Measurements from ENCODE around the gene ANKRD40. TPM values are rescaled to one million over a fixed set of nuclear protein-coding genes. Genes with fewer than 3 reads are reported as not detected.
A peak's percentile ranks its signal among the peaks of the same experiment; 100 is the strongest.
"Not testable (repeated sequence)": the region's sequence is repeated elsewhere in the genome, so short reads cannot be mapped to it uniquely, and the experiment has no call there.

Gene ANKRD40
- total and polyA plus RNA-seq, 4 donors = 6.2 to 15.1 (median 9.7) TPM

DNA sequence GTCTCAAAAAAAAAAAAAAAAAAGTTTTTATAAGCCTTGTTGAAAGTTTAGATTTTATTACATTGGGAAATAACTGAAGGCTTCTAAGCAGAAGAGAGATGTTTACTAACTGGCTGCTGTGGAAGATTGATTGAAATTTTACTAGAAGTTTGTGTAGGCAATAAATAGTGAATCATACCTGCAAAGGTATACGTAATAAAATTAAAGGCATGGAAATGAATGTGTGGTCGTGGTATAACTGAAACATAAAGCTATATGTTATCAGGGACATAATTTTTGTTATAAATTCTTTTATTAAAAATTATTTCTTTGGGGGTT is 20.4 kb upstream of the ANKRD40 start:
- DNase-seq (ENCODE audit: low spot score) = no peak
- Histone ChIP-seq H3K4me3 (ENCODE audit: low read depth in 1 of 3, low read length in 3 of 3) (no peak overlapping the region), H3K27me3 (ENCODE audit: control insufficient read depth in 4 of 4, insufficient read depth in 4 of 4, low read length in 3 of 4) (no peaks in the 10 kb centered on the region), H3K36me3 (ENCODE audit: control insufficient read depth in 4 of 4, insufficient read depth in 3 of 4, low read depth in 1 of 4, low read length in 3 of 4) (peaks cover 0 to 3% (median 0%) of the 10 kb centered on the region in 4 donors), H3K9me3 (ENCODE audit: control insufficient read depth in 4 of 4, low read length in 3 of 4) (no peaks in the 10 kb centered on the region), H3K27ac (ENCODE audit: low read depth in 1 of 2, low read length in 2 of 2) (no peak overlapping the region), H3K4me1 (ENCODE audit: control insufficient read depth in 4 of 4, insufficient read depth in 4 of 4, low read length in 3 of 4) (peaks cover 13 to 47% (median 42%) of the 10 kb centered on the region in 4 donors), H3K9ac (ENCODE audit: low read depth in 1 of 2, low read length in 2 of 2) (no peak overlapping the region)
- 50% methylated on average over 2 of the region's 2 CpGs for WGBS
- TF ChIP-seq CTCF (IDR thresholded peaks at IDR 0.05; ENCODE audit: low read depth, low read length, missing input control) (no peak), MAX (IDR thresholded peaks at IDR 0.05) (no peak)

- no peaks in the 10 kb centered on the region for H3K27me3 ChIP-seq (ENCODE audit: control insufficient read depth in 4 of 4, insufficient read depth in 4 of 4, low read length in 3 of 4)
- H3K4me3 ChIP-seq (ENCODE audit: low read depth in 1 of 3, low read length in 3 of 3) = no peak overlapping the region
- H3K27ac ChIP-seq (ENCODE audit: low read depth in 1 of 2, low read length in 2 of 2) = no peak overlapping the region
- peaks cover 0 to 3% (median 0%) of the 10 kb centered on the region in 4 donors for H3K36me3 ChIP-seq (ENCODE audit: control insufficient read depth in 4 of 4, insufficient read depth in 3 of 4, low read depth in 1 of 4, low read length in 3 of 4)
- H3K4me1 ChIP-seq (ENCODE audit: control insufficient read depth in 4 of 4, insufficient read depth in 4 of 4, low read length in 3 of 4) = peaks cover 18 to 67% (median 57%) of the 10 kb centered on the region in 4 donors
- peak in 1 of 2 donors; percentile 27 for TF ChIP-seq HNF4A (conservative IDR thresholded peaks at IDR 0.05)
- TF ChIP-seq SP1 (IDR thresholded peaks at IDR 0.05) = no peak
- no peak overlapping the region for H3K9ac ChIP-seq (ENCODE audit: low read depth in 1 of 2, low read length in 2 of 2)
- no peak for DNase-seq (ENCODE audit: low spot score)
- H3K9me3 ChIP-seq (ENCODE audit: control insufficient read depth in 4 of 4, low read length in 3 of 4) = no peaks in the 10 kb centered on the region
- 75% methylated on average over 12 of the region's 12 CpGs for WGBS
These were observed 18.3 kb upstream of the ANKRD40 start for GRCh38 chr17:50725769-50726655.

DNA sequence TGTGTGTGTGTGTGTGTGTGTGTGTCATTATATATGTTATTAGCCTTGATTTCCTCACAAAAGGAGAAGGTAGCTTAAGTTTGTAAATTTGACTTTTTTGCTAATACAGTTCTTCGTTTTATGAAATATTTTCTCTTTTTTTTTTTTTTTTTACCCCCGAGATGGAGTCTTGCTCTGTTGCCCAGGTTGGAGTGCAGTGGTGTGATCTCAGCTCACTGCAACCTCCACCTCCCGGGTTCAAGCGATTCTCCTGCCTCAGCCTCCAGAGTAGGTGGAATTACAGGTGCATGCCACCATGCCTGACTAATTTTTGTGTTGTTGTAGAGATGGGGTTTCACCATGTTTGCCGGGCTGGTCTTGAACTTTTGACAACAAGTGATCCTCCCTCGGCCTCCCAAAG is 16.9 kb upstream of the ANKRD40 start:
- H3K9me3 ChIP-seq (ENCODE audit: control insufficient read depth in 4 of 4, low read length in 3 of 4); H3K27me3 ChIP-seq (ENCODE audit: control insufficient read depth in 4 of 4, insufficient read depth in 4 of 4, low read length in 3 of 4); H3K4me3 ChIP-seq (ENCODE audit: low read depth in 1 of 3, low read length in 3 of 3); H3K36me3 ChIP-seq (ENCODE audit: control insufficient read depth in 4 of 4, insufficient read depth in 3 of 4, low read depth in 1 of 4, low read length in 3 of 4); H3K9ac ChIP-seq (ENCODE audit: low read depth in 1 of 2, low read length in 2 of 2); DNase-seq (ENCODE audit: low spot score); H3K27ac ChIP-seq (ENCODE audit: low read depth in 1 of 2, low read length in 2 of 2): not testable (repeated sequence)
- WGBS = 96% methylated on average over 6 of the region's 6 CpGs
- peaks cover 18 to 72% (median 61%) of the 10 kb centered on the region in 4 donors for H3K4me1 ChIP-seq (ENCODE audit: control insufficient read depth in 4 of 4, insufficient read depth in 4 of 4, low read length in 3 of 4)

- DNase-seq (ENCODE audit: low spot score) = no peak
- peak overlapping the region in 1 of 2 donors; percentile 23 for H3K9ac ChIP-seq (ENCODE audit: low read depth in 1 of 2, low read length in 2 of 2)
These were observed 15.0 kb upstream of the ANKRD40 start for GRCh38 chr17:50722746-50723145.

More at GRCh38 chr17:50722746-50723145, 15.0 kb upstream of the ANKRD40 start:
- WGBS = 20% methylated on average over 3 of the region's 3 CpGs
- Histone ChIP-seq H3K36me3 (ENCODE audit: control insufficient read depth in 4 of 4, insufficient read depth in 3 of 4, low read depth in 1 of 4, low read length in 3 of 4) (no peaks in the 10 kb centered on the region), H3K4me1 (ENCODE audit: control insufficient read depth in 4 of 4, insufficient read depth in 4 of 4, low read length in 3 of 4) (peaks cover 16 to 59% (median 51%) of the 10 kb centered on the region in 4 donors), H3K4me3 (ENCODE audit: low read depth in 1 of 3, low read length in 3 of 3) (no peak overlapping the region), H3K27ac (ENCODE audit: low read depth in 1 of 2, low read length in 2 of 2) (no peak overlapping the region), H3K9me3 (ENCODE audit: control insufficient read depth in 4 of 4, low read length in 3 of 4) (no peaks in the 10 kb centered on the region), H3K27me3 (ENCODE audit: control insufficient read depth in 4 of 4, insufficient read depth in 4 of 4, low read length in 3 of 4) (no peaks in the 10 kb centered on the region)
- TF ChIP-seq CTCF (IDR thresholded peaks at IDR 0.05; ENCODE audit: low read depth, low read length, missing input control) = no peak

Data from liver (tissue), 9 donors.